ENCODE measurements around the gene MAPK7.

The MAPK7 gene

DNA sequence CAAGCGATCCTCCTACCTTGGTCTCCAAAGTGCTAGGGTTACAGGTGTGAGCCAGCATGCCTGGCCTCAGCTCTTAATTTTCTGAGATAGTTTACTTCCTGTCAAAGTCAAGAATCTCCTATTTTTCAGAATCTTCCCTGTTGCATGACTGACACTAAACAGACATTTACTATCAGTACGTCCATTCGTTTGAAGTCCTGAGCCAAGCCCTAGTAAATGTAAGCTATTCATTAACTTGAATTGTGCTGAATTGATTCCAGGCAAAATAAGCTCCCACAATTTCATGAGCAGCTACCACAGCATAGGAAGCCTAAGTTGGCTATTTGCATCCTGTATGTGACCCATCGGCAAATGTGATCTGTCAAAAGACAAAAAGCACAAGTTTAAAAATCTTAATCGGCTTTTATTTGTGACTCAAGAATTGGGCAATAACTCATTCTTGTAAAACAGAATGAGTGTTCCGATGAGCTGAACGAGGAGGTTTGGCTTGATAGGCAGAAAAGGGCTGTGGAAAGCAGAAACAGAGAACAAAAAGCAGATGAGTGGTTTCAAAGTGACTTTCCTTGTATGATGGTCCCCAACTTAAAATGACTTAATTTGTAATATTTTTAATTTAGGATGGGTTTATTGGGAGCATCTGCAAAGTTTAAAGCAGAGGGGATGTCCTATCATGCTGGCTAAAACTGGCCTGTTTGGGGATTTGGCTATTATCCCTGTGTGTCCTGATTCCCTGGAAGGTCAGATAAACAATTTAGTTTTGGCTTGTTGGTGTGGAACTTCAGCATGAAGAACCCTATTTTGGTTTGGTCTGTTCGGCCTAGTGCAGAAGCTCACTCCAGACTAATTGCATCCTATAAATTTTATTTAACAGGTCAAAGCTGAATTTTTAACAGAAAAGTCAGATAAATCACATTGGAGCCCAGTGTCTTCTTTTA, 46.9 kb downstream of the MAPK7 start:
- DNase-seq, result no peak

DNA sequence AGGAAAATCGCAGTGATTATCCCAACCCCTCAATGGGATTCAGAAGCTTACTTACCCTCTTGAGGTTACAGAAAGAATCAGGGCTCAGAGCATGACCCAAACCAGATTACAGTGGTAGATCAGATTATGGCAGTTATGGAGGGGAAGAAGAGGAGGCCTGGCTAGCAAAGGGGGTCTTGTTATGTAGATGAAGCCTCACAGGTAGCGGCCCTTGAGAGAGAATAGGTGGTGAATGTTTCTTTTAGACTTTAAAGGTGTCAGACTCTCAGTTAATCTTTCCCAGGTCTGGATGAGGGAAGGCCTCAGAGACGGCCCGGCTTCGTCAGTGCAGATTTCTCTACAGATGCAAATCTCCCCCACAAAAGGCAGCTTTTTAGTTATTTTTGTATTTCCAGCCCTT, 48.3 kb downstream of the MAPK7 start:
- DNase-seq, result no peak

DNA sequence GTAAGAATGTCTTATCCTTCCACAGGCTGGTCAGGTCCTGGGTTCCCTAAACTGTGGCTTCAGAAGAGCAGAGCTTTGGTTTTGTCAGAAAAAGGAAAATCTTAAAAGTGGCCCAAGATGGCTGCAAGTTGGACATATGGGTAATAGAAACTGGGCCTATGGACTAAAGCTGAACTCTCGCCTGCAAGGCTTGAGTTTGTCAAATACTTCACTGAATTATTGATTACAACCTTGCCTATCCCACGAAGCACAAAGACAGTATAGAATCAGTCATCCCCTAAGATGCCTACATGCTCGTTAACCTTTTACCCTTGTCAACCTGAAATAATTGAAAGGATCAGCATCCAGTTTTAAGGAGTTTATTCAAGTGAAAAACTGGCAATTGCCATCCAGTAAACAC, 53.4 kb downstream of the MAPK7 start:
- DNase-seq, result no peak

All from NCI-H226 (cell line).